ENCODE data around the gene KBTBD7.

DNA sequence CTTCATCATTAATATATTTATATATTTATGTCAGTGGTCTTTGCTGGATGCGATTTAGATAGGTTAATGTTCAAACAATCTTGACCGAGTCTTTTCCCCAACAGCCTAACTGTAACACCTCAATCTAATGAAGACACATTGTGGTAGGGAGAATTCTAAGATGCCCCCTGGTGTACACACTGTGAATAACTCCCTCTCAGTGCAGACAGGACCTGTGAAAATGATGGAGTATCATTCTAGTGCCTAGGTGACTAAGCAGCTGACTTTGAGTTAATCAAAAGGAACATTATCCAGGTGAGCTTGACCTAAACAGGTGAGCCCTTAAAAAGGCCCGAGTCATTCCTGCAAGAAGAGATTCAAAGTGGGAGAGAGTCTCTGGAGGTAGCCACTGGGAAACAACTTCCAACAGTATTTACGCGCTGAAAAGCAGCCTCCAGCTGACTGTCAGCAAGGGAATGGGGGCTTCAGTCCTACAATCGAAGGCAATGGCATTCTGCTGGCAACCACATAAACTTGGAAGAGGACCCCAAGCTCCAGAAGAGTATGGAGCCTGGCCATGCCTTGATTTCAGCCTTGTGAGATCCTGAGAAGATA, 28.0 kb upstream of the KBTBD7 start:
- TF ChIP-seq POLR2A (IDR thresholded peaks at IDR 0.05; ENCODE audit: low read depth, low read length) (no peak), CTCF (IDR thresholded peaks at IDR 0.05; ENCODE audit: extremely low read depth in 1 of 2, insufficient read depth in 1 of 2, low read depth in 1 of 2, low read length in 2 of 2) (peak; percentile 58 to 67), JUN (IDR thresholded peaks at IDR 0.05; ENCODE audit: borderline replicate concordance, insufficient read depth, insufficient read length, low read depth) (no peak)

All from endothelial cell of umbilical vein (primary cell).